Measurements from ENCODE around the gene STRN4.

The STRN4 gene

DNA sequence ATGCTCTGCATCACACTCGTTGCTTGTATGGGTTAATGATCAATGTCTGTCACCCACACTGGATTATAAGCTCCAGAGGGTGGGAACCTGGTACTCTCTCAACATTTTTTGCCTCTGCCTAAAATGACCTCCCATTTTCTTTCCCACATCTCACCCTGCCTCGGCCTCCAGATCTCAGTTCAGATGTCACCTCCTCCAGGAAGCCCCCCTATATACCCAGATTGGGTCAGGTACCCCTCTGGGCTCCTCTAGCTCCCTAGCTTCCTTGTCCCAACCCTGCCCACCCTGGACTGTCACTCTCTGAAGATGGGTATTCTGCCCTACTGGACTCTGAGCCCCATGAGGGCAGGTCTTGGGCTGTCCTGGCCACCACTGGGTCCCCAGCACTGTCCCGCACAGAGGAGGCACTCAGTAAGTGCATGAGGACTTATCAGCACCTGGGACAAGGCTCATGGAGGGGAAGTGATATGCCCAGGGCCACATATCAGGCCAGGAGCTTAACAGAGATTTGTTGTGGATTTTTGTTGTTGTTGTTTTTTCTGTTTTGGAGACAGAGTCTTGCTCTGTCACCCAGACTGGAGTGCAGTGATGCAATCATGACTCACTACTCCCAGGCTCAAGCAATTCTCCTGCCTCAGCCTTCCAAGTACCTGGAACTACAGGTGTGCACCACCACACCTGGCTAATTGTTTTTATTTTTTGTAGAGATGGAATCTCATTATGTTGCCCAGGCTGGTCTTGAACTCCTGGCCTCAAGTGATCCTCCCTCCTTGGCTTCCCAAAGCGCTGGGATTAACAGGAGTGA lies 53.1 kb downstream of the STRN4 start:
- WGBS, result 97% methylated on average over 4 of the region's 4 CpGs

DNA sequence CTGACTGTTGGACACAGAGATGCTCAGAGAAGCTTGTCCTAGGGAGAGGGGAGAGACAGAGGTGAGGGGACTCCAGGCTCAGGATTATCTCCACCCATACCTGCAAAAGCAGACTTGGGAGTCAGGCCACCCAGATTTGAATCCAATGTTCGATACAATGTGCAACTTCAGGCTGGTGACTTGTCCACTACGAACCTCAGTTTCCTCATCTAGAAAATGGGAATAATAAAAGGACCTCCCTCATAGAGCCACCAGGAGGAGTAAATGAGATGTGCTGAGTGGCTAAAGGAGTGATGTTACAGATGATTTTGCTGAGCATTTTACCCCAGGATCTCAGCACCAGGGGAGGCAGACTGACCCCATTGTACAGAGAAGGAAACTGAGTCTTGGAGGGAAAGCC lies 54.3 kb downstream of the STRN4 start:
- no peak overlapping the region for H3K14ac ChIP-seq (ENCODE audit: low read length in 2 of 2)
- DNase-seq, result no peak
- no peak overlapping the region for H4K91ac ChIP-seq (ENCODE audit: low read length)
- no peak overlapping the region for H4K8ac ChIP-seq (ENCODE audit: low read length)
- no peak overlapping the region for H3K4ac ChIP-seq (ENCODE audit: low read depth in 1 of 2, low read length in 2 of 2)
- no peak overlapping the region for H3K27ac ChIP-seq (ENCODE audit: low read length, poor library complexity, severe bottlenecking)
- H3K9me3 ChIP-seq (ENCODE audit: control insufficient read depth, low read length), result no peaks in the 10 kb centered on the region
- H3K23ac ChIP-seq (ENCODE audit: low read length in 2 of 2), result no peak overlapping the region
- H3K9ac ChIP-seq (ENCODE audit: low read length), result no peak overlapping the region
- H3K4me3 ChIP-seq (ENCODE audit: insufficient read depth in 1 of 2, low read depth in 1 of 2, low read length in 2 of 2), result no peak overlapping the region
- no peak overlapping the region for H3K4me2 ChIP-seq (ENCODE audit: low read length, poor library complexity, severe bottlenecking)
- H3K36me3 ChIP-seq (ENCODE audit: control insufficient read depth in 1 of 2, insufficient read depth in 2 of 2, low read depth in 1 of 2, low read length in 2 of 2), result peaks cover 83 to 90% of the 10 kb centered on the region in 2 experiments
- H3K79me1 ChIP-seq (replicated peaks; ENCODE audit: low read length, poor library complexity, severe bottlenecking), result peaks cover 23% of the 10 kb centered on the region
- no peak overlapping the region for H2BK15ac ChIP-seq (ENCODE audit: low read depth, poor library complexity, severe bottlenecking)
- H3K27me3 ChIP-seq (ENCODE audit: control insufficient read depth in 1 of 2, insufficient read depth in 1 of 2, low read length in 2 of 2), result no peaks in the 10 kb centered on the region
- no peak overlapping the region for H2BK120ac ChIP-seq (ENCODE audit: low read depth, low read length)
- H2BK12ac ChIP-seq (ENCODE audit: low read length in 2 of 2), result no peak overlapping the region
- no peak overlapping the region for H2BK5ac ChIP-seq (ENCODE audit: low read depth, low read length, poor library complexity, severe bottlenecking)
- no CpG with 5 or more reads among the region's 2 CpGs for WGBS
- peaks cover 3% of the 10 kb centered on the region for H3K4me1 ChIP-seq (ENCODE audit: control insufficient read depth, insufficient read depth, low read depth, low read length)
- H3K18ac ChIP-seq (ENCODE audit: low read depth in 1 of 2, low read length in 2 of 2), result no peak overlapping the region
- H2AK5ac ChIP-seq (ENCODE audit: low read length, severe bottlenecking), result no peak overlapping the region
- H2AFZ ChIP-seq (ENCODE audit: low read depth, low read length), result no peak overlapping the region

More for the DNA sequence above, 53.1 kb downstream of the STRN4 start:
- Histone ChIP-seq H3K14ac (ENCODE audit: low read length in 2 of 2) (no peak overlapping the region), H2AK5ac (ENCODE audit: low read length, severe bottlenecking) (no peak overlapping the region), H3K4me1 (ENCODE audit: control insufficient read depth, insufficient read depth, low read depth, low read length) (peaks cover 10% of the 10 kb centered on the region), H3K79me1 (replicated peaks; ENCODE audit: low read length, poor library complexity, severe bottlenecking) (peaks cover 21% of the 10 kb centered on the region), H2BK120ac (ENCODE audit: low read depth, low read length) (no peak overlapping the region), H2AFZ (ENCODE audit: low read depth, low read length) (no peak overlapping the region), H3K9ac (ENCODE audit: low read length) (no peak overlapping the region), H2BK15ac (ENCODE audit: low read depth, poor library complexity, severe bottlenecking) (no peak overlapping the region), H3K4me3 (ENCODE audit: insufficient read depth in 1 of 2, low read depth in 1 of 2, low read length in 2 of 2) (no peak overlapping the region), H3K18ac (ENCODE audit: low read depth in 1 of 2, low read length in 2 of 2) (no peak overlapping the region), H3K23ac (ENCODE audit: low read length in 2 of 2) (no peak overlapping the region), H3K27ac (ENCODE audit: low read length, poor library complexity, severe bottlenecking) (no peak overlapping the region), H3K9me3 (ENCODE audit: control insufficient read depth, low read length) (no peaks in the 10 kb centered on the region), H3K27me3 (ENCODE audit: control insufficient read depth in 1 of 2, insufficient read depth in 1 of 2, low read length in 2 of 2) (no peaks in the 10 kb centered on the region), H2BK12ac (ENCODE audit: low read length in 2 of 2) (no peak overlapping the region), H3K4ac (ENCODE audit: low read depth in 1 of 2, low read length in 2 of 2) (no peak overlapping the region), H2BK5ac (ENCODE audit: low read depth, low read length, poor library complexity, severe bottlenecking) (no peak overlapping the region), H4K8ac (ENCODE audit: low read length) (no peak overlapping the region), H3K36me3 (ENCODE audit: control insufficient read depth in 1 of 2, insufficient read depth in 2 of 2, low read depth in 1 of 2, low read length in 2 of 2) (peaks cover 75 to 81% of the 10 kb centered on the region in 2 experiments), H3K4me2 (ENCODE audit: low read length, poor library complexity, severe bottlenecking) (no peak overlapping the region), H4K91ac (ENCODE audit: low read length) (no peak overlapping the region)
- no peak for DNase-seq

DNA sequence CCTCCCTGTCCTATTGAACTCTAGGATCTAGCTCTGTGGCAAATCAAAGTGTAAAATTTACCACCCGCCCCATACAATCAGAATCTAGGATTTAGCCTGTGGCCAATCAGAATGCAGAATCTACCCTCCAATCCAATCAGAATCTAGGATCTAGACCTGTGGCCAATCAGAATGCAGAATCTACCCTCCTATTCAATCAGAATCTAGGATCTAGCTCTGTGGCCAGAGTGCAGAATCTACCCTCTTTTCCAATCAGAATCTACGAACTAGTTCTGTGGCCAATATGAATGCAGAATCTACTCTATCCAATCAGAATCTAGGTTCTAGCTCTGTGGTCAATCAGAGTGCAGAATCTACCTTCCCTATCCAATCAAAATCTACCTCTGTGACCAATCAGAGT lies 55.1 kb downstream of the STRN4 start:
- Histone ChIP-seq H2BK15ac (ENCODE audit: low read depth, poor library complexity, severe bottlenecking) (no peak overlapping the region), H4K91ac (ENCODE audit: low read length) (no peak overlapping the region), H3K4me2 (ENCODE audit: low read length, poor library complexity, severe bottlenecking) (no peak overlapping the region), H3K79me1 (replicated peaks; ENCODE audit: low read length, poor library complexity, severe bottlenecking) (peaks cover 23% of the 10 kb centered on the region), H3K4ac (ENCODE audit: low read depth in 1 of 2, low read length in 2 of 2) (no peak overlapping the region), H3K27ac (ENCODE audit: low read length, poor library complexity, severe bottlenecking) (no peak overlapping the region), H3K9me3 (ENCODE audit: control insufficient read depth, low read length) (no peaks in the 10 kb centered on the region), H2AFZ (ENCODE audit: low read depth, low read length) (no peak overlapping the region), H2BK5ac (ENCODE audit: low read depth, low read length, poor library complexity, severe bottlenecking) (no peak overlapping the region), H3K14ac (ENCODE audit: low read length in 2 of 2) (no peak overlapping the region), H2BK12ac (ENCODE audit: low read length in 2 of 2) (no peak overlapping the region), H2AK5ac (ENCODE audit: low read length, severe bottlenecking) (no peak overlapping the region), H4K8ac (ENCODE audit: low read length) (no peak overlapping the region), H3K36me3 (ENCODE audit: control insufficient read depth in 1 of 2, insufficient read depth in 2 of 2, low read depth in 1 of 2, low read length in 2 of 2) (peaks cover 82 to 89% of the 10 kb centered on the region in 2 experiments), H3K4me3 (ENCODE audit: insufficient read depth in 1 of 2, low read depth in 1 of 2, low read length in 2 of 2) (no peak overlapping the region), H3K4me1 (ENCODE audit: control insufficient read depth, insufficient read depth, low read depth, low read length) (no peaks in the 10 kb centered on the region), H3K18ac (ENCODE audit: low read depth in 1 of 2, low read length in 2 of 2) (no peak overlapping the region), H3K9ac (ENCODE audit: low read length) (no peak overlapping the region), H3K23ac (ENCODE audit: low read length in 2 of 2) (no peak overlapping the region), H3K27me3 (ENCODE audit: control insufficient read depth in 1 of 2, insufficient read depth in 1 of 2, low read length in 2 of 2) (no peaks in the 10 kb centered on the region), H2BK120ac (ENCODE audit: low read depth, low read length) (no peak overlapping the region)
- DNase-seq, result no peak
- 50% methylated on average over 2 of the region's 2 CpGs for WGBS

DNA sequence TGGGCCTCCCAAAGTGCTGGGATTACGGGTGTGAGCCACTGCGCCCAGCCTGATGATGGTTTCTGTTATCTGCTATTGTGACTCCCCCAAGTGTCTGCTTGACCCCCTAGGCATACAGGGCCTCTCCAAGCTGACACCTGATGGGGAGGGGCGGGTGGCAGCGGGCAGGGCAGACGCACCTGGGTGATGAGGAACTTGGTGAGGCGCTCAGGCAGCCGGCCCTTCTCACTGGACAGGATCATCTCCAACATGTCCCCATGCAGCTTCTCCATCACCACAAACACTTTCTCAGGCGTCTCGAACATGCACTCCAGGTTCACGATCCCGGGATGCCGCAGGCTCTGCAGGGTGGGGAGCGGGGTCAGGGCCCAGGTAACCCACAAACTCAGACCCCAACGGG lies 56.9 kb downstream of the STRN4 start:
- Histone ChIP-seq H2BK120ac (ENCODE audit: low read depth, low read length) (no peak overlapping the region), H2AK5ac (ENCODE audit: low read length, severe bottlenecking) (no peak overlapping the region), H3K9ac (ENCODE audit: low read length) (no peak overlapping the region), H3K36me3 (ENCODE audit: control insufficient read depth in 1 of 2, insufficient read depth in 2 of 2, low read depth in 1 of 2, low read length in 2 of 2) (peaks cover 79 to 88% of the 10 kb centered on the region in 2 experiments), H2BK12ac (ENCODE audit: low read length in 2 of 2) (no peak overlapping the region), H3K4me3 (ENCODE audit: insufficient read depth in 1 of 2, low read depth in 1 of 2, low read length in 2 of 2) (no peak overlapping the region), H3K23ac (ENCODE audit: low read length in 2 of 2) (no peak overlapping the region), H4K91ac (ENCODE audit: low read length) (no peak overlapping the region), H2BK15ac (ENCODE audit: low read depth, poor library complexity, severe bottlenecking) (no peak overlapping the region), H4K8ac (ENCODE audit: low read length) (no peak overlapping the region), H3K14ac (ENCODE audit: low read length in 2 of 2) (no peak overlapping the region), H3K4me1 (ENCODE audit: control insufficient read depth, insufficient read depth, low read depth, low read length) (no peaks in the 10 kb centered on the region), H2AFZ (ENCODE audit: low read depth, low read length) (no peak overlapping the region), H2BK5ac (ENCODE audit: low read depth, low read length, poor library complexity, severe bottlenecking) (no peak overlapping the region), H3K4ac (ENCODE audit: low read depth in 1 of 2, low read length in 2 of 2) (no peak overlapping the region), H3K79me1 (replicated peaks; ENCODE audit: low read length, poor library complexity, severe bottlenecking) (peaks cover 25% of the 10 kb centered on the region), H3K9me3 (ENCODE audit: control insufficient read depth, low read length) (no peaks in the 10 kb centered on the region), H3K4me2 (ENCODE audit: low read length, poor library complexity, severe bottlenecking) (no peak overlapping the region), H3K18ac (ENCODE audit: low read depth in 1 of 2, low read length in 2 of 2) (no peak overlapping the region), H3K27me3 (ENCODE audit: control insufficient read depth in 1 of 2, insufficient read depth in 1 of 2, low read length in 2 of 2) (no peaks in the 10 kb centered on the region), H3K27ac (ENCODE audit: low read length, poor library complexity, severe bottlenecking) (no peak overlapping the region)
- over 99% methylated on average over 11 of the region's 14 CpGs for WGBS
- DNase-seq, result no peak
